IMR-90 (cell line): ENCODE measurements around the gene SAA4. TPM values are rescaled to one million over a fixed set of nuclear protein-coding genes. Genes with fewer than 3 reads are reported as not detected.

ENCODE experiments used
- ATAC-seq: fragments of 200-7000 bp; cut with Tn5 transposase; 2 replicates; pipeline ENCODE4 v1.9.1; 2020; ENCODE audit warnings: low read depth, mild to moderate bottlenecking, moderate library complexity
- BruUV-seq: library from RNA; stranded (reverse); fragments of 400-500 nt; replicated peaks from 2 replicates; lab custom pipeline; 2021; lab: Mats Ljungman, UMichigan
- CTCF ChIA-PET: fragments of 300-600 bp; formaldehyde crosslinking; extraction: SDS; loops from one replicate; lab custom pipeline; 2021; ENCODE audit warnings: antibody characterized with exemption; lab: Yijun Ruan, JAX
- POLR2A ChIA-PET: fragments of 300-600 bp; sonication (Branson Sonifier 250); formaldehyde crosslinking; loops from one replicate; lab custom pipeline; 2022; ENCODE audit warnings: antibody characterized with exemption; ENCODE audit not compliant: unreplicated experiment; lab: Charles Lee
- DNase-seq: peaks from one replicate; pipeline ENCODE4 v3.0.0; 2013
- H2AFZ ChIP-seq: replicated peaks from 2 replicates; pipeline ENCODE3; 2013; ENCODE audit warnings: low read length, mild to moderate bottlenecking; ENCODE audit not compliant: poor library complexity
- H2AK5ac ChIP-seq: 2 replicates; pipeline ENCODE4 v1.6.1; 2013; ENCODE audit warnings: low read depth, low read length, inconsistent platforms
- H2AK9ac ChIP-seq: replicated peaks from 2 replicates; pipeline ENCODE3; 2013; ENCODE audit warnings: mild to moderate bottlenecking, low read depth, low read length, moderate library complexity; ENCODE audit not compliant: poor library complexity
- H2BK120ac ChIP-seq: 2 replicates; pipeline ENCODE4 v1.6.1; 2013; ENCODE audit warnings: low read depth, low read length, inconsistent platforms
- H2BK15ac ChIP-seq: 3 replicates; pipeline ENCODE4 v1.6.1; 2013; ENCODE audit warnings: low read depth, low read length, inconsistent platforms
- H2BK20ac ChIP-seq: 2 replicates; pipeline ENCODE4 v1.6.1; 2013; ENCODE audit warnings: low read depth, mild to moderate bottlenecking, inconsistent platforms, low read length, moderate library complexity
- H2BK5ac ChIP-seq: 2 replicates; pipeline ENCODE4 v1.6.1; 2013; ENCODE audit warnings: mild to moderate bottlenecking, low read depth, low read length, inconsistent platforms; ENCODE audit not compliant: poor library complexity, severe bottlenecking
- H3K14ac ChIP-seq: replicated peaks from 2 replicates; pipeline ENCODE4 v1.6.1; 2013; ENCODE audit warnings: low read depth, low read length, inconsistent platforms
- H3K18ac ChIP-seq: 2 replicates; pipeline ENCODE4 v1.6.1; 2013; ENCODE audit warnings: low read depth, low read length, control low read depth
- H3K23ac ChIP-seq: 2 replicates; pipeline ENCODE4 v1.6.1; 2013; ENCODE audit warnings: low read depth, low read length, inconsistent platforms
- H3K27ac ChIP-seq: 2 replicates; pipeline ENCODE4 v1.5.1; 2013; ENCODE audit warnings: mild to moderate bottlenecking, control low read depth, low read length; ENCODE audit not compliant: insufficient read depth
- H3K27me3 ChIP-seq: 2 replicates; pipeline ENCODE4 v1.6.1; 2013; ENCODE audit warnings: low read length; ENCODE audit not compliant: control insufficient read depth, insufficient read depth
- H3K36me3 ChIP-seq: 2 replicates; pipeline ENCODE4 v1.6.1; 2013; ENCODE audit warnings: low read length, mixed read lengths; ENCODE audit not compliant: control insufficient read depth, insufficient read depth
- H3K4ac ChIP-seq: 2 replicates; pipeline ENCODE4 v1.6.1; 2013; ENCODE audit warnings: low read depth, low read length, inconsistent platforms
- H3K4me1 ChIP-seq: 2 replicates; pipeline ENCODE4 v1.6.1; 2013; ENCODE audit warnings: low read length, mixed read lengths; ENCODE audit not compliant: control insufficient read depth, insufficient read depth
- H3K4me2 ChIP-seq: 2 replicates; pipeline ENCODE4 v1.6.1; 2013; ENCODE audit warnings: low read depth, mild to moderate bottlenecking, control low read depth, low read length, moderate library complexity
- H3K4me3 ChIP-seq: 2 replicates; pipeline ENCODE4 v1.5.1; 2013; ENCODE audit warnings: low read depth, mild to moderate bottlenecking, control low read depth, low read length, moderate library complexity; ENCODE audit not compliant: insufficient read depth
- H3K56ac ChIP-seq: 2 replicates; pipeline ENCODE4 v1.6.1; 2013; ENCODE audit warnings: low read length, inconsistent platforms; ENCODE audit not compliant: insufficient read depth; ENCODE audit errors: extremely low read depth
- H3K79me1 ChIP-seq, 2 experiments: 2 replicates each; pipeline ENCODE4 v1.6.1; 2013; ENCODE audit warnings: low read length in 2 of 2, inconsistent platforms in 1 of 2, low read depth in 1 of 2
- H3K9ac ChIP-seq: 2 replicates; pipeline ENCODE4 v1.6.1; 2013; ENCODE audit warnings: low read depth, low read length, control low read depth
- H3K9me1 ChIP-seq: 2 replicates; pipeline ENCODE4 v1.6.1; 2013; ENCODE audit warnings: low read length, inconsistent platforms; ENCODE audit not compliant: insufficient read depth
- H3K9me3 ChIP-seq: 2 replicates; pipeline ENCODE4 v1.6.1; 2013; ENCODE audit warnings: low read length; ENCODE audit not compliant: control insufficient read depth, insufficient read depth
- H4K20me1 ChIP-seq: 2 replicates; pipeline ENCODE4 v1.6.1; 2013; ENCODE audit warnings: low read length, inconsistent platforms; ENCODE audit not compliant: insufficient read depth
- H4K5ac ChIP-seq: 2 replicates; pipeline ENCODE4 v1.6.1; 2013; ENCODE audit warnings: mild to moderate bottlenecking, low read depth, low read length, control low read depth
- H4K8ac ChIP-seq, 2 experiments: 2 replicates each; pipeline ENCODE4 v1.6.1; 2013; ENCODE audit warnings: low read depth in 2 of 2, low read length in 2 of 2, control low read depth in 1 of 2, inconsistent platforms in 1 of 2
- H4K91ac ChIP-seq: 2 replicates; pipeline ENCODE4 v1.6.1; 2013; ENCODE audit warnings: low read depth, low read length, inconsistent platforms; ENCODE audit not compliant: insufficient read depth
- CEBPB ChIP-seq: IDR thresholded peaks from 2 replicates; pipeline ENCODE4 v1.6.1; 2012; ENCODE audit warnings: low read depth, low read length, improper control_type of control experiment
- CHD1 ChIP-seq: IDR thresholded peaks from 2 replicates; pipeline ENCODE4 v1.6.1; 2012; ENCODE audit warnings: low read depth, low read length, improper control_type of control experiment
- CTCF ChIP-seq: conservative IDR thresholded peaks from 2 replicates; pipeline ENCODE4 v1.5.1; 2012; ENCODE audit warnings: mild to moderate bottlenecking, low read depth, low read length, improper control_type of control experiment
- FOS ChIP-seq: fragments of 150-350 bp; IDR thresholded peaks from 2 replicates; pipeline ENCODE4 v1.6.1; 2016; ENCODE audit warnings: low read depth, low read length
- MAFK ChIP-seq: IDR thresholded peaks from 2 replicates; pipeline ENCODE4 v1.6.1; 2012; ENCODE audit warnings: low read depth, low read length, improper control_type of control experiment
- MXI1 ChIP-seq: IDR thresholded peaks from 2 replicates; pipeline ENCODE4 v1.6.1; 2012; ENCODE audit warnings: low read depth, mild to moderate bottlenecking, low read length, moderate library complexity, borderline replicate concordance
- NFE2L2 ChIP-seq: fragments of 150-350 bp; IDR thresholded peaks from 2 replicates; pipeline ENCODE4 v1.6.1; 2016; ENCODE audit warnings: low read depth, mild to moderate bottlenecking, low read length
- RCOR1 ChIP-seq: IDR thresholded peaks from 2 replicates; pipeline ENCODE4 v1.6.1; 2012; ENCODE audit warnings: mild to moderate bottlenecking, low read length, improper control_type of control experiment; ENCODE audit not compliant: insufficient replicate concordance
- RFX5 ChIP-seq: IDR thresholded peaks from 2 replicates; pipeline ENCODE4 v1.8.0; 2012; ENCODE audit warnings: low read depth, mild to moderate bottlenecking, low read length, moderate library complexity
- SMC3 ChIP-seq: fragments of 150-350 bp; IDR thresholded peaks from 2 replicates; pipeline ENCODE4 v1.6.1; 2016; ENCODE audit warnings: low read depth, mild to moderate bottlenecking, antibody characterized with exemption, low read length, moderate library complexity
- USF2 ChIP-seq: fragments of 150-350 bp; IDR thresholded peaks from 2 replicates; pipeline ENCODE4 v1.6.1; 2017; ENCODE audit warnings: mild to moderate bottlenecking, antibody characterized with exemption, low read length, low read depth
- WGBS, 2 experiments: methylation state at CpG; one replicate each; pipeline versions ENCODE4 v1.1.5 to v1.1.7; 2013; ENCODE audit warnings: missing lambda C conversion rate in 2 of 2; ENCODE audit not compliant: insufficient read length in 1 of 2; ENCODE audit errors: extremely low coverage in 2 of 2; 5-methylcytosine and 5-hydroxymethylcytosine counted together
- dilution Hi-C: fragments of 300-500 bp; cut with HindIII; formaldehyde crosslinking; loops from one replicate; pipeline ENCODE4 v1.14.3; 2018; ENCODE audit warnings: low sequenced_read_pairs; ENCODE audit not compliant: unreplicated experiment
- in situ Hi-C: fragments of 300-500 bp; cut with MboI; formaldehyde crosslinking; loops from 3 replicates; pipeline ENCODE4 v1.14.3; 2019; ENCODE audit warnings: low sequenced_read_pairs, inconsistent platforms, mixed read lengths
- intact Hi-C: fragments of 100-400 bp; cut with micrococcal nuclease; formaldehyde crosslinking; loops from 2 replicates; pipeline ENCODE4 v1.10.0; 2022
- polyA plus RNA-seq, 3 experiments: library from polyadenylated mRNA; depleted of rRNA; stranded (reverse); fragments of >200 nt; gene quantifications; 2 replicates each; pipeline ENCODE4 v1.2.3, GENCODE V29; 2012; ENCODE audit warnings: low replicate concordance in 1 of 3
- total RNA-seq: library from RNA; depleted of rRNA; stranded (reverse); fragments of >200 nt; gene quantifications from 2 replicates; pipeline ENCODE4 v1.2.3, GENCODE V29; 2012

Gene SAA4
- total and polyA plus RNA-seq, 2 of the 4 experiments (the other 2 are of a cell fraction): not detected

- no peak for TF ChIP-seq CTCF
Observed at GRCh38 chr11:18236664-18237356, at the start of gene SAA4 (continued).

GRCh38 chr11:18285841-18286240, 49.2 kb upstream of the SAA4 start:
- Histone ChIP-seq H2BK20ac (no peak overlapping the region), H3K79me1 (no peaks in the 10 kb centered on the region; a peak in 1 of 4 replicates), H2AK5ac (no peak overlapping the region), H3K4me3 (no peak overlapping the region), H4K91ac (no peak overlapping the region), H4K20me1 (no peaks in the 10 kb centered on the region), H3K9me1 (peaks cover 4% of the 10 kb centered on the region), H2AK9ac (no peak overlapping the region), H3K14ac (no peak overlapping the region), H3K27me3 (no peaks in the 10 kb centered on the region), H4K8ac (no peak overlapping the region), H2BK15ac (no peak overlapping the region), H3K4ac (no peak overlapping the region), H3K4me1 (no peaks in the 10 kb centered on the region), H2BK120ac (no peak overlapping the region), H3K27ac (no peak overlapping the region), H3K4me2 (no peak overlapping the region), H3K18ac (no peak overlapping the region), H2AFZ (no peak overlapping the region), H4K5ac (no peak overlapping the region), H3K9me3 (no peaks in the 10 kb centered on the region), H2BK5ac (no peak overlapping the region), H3K9ac (no peak overlapping the region), H3K23ac (no peak overlapping the region), H3K36me3 (peaks cover 24% of the 10 kb centered on the region), H3K56ac (no peak overlapping the region)
- BruUV-seq: no TSS peak
- intact Hi-C loops (no loop called here), dilution Hi-C loops (no loop called here), in situ Hi-C loops (no loop called here)
- DNase-seq (peak; percentile 39), ATAC-seq (peak; percentile 29; the same call in 1 of the 2 replicates)
- WGBS, 2 experiments: no CpG with 5 or more reads among the region's 1 CpG
- POLR2A ChIA-PET: no interaction called here
- CTCF ChIA-PET: interaction anchor here (0.8 kb wide), 1 partner anchor 42 kb away, joined by 6 read pairs; no protein-coding TSS in a partner anchor
- TF ChIP-seq USF2 (no peak), NFE2L2 (no peak), CTCF (no peak), CEBPB (no peak), CHD1 (no peak), RCOR1 (no peak), FOS (no peak), SMC3 (no peak), RFX5 (no peak), MAFK (no peak), MXI1 (no peak)
